Measurements from ENCODE around the gene SSH2.
A peak's percentile ranks its signal among the peaks of the same experiment; 100 is the strongest.

Gene SSH2

DNA sequence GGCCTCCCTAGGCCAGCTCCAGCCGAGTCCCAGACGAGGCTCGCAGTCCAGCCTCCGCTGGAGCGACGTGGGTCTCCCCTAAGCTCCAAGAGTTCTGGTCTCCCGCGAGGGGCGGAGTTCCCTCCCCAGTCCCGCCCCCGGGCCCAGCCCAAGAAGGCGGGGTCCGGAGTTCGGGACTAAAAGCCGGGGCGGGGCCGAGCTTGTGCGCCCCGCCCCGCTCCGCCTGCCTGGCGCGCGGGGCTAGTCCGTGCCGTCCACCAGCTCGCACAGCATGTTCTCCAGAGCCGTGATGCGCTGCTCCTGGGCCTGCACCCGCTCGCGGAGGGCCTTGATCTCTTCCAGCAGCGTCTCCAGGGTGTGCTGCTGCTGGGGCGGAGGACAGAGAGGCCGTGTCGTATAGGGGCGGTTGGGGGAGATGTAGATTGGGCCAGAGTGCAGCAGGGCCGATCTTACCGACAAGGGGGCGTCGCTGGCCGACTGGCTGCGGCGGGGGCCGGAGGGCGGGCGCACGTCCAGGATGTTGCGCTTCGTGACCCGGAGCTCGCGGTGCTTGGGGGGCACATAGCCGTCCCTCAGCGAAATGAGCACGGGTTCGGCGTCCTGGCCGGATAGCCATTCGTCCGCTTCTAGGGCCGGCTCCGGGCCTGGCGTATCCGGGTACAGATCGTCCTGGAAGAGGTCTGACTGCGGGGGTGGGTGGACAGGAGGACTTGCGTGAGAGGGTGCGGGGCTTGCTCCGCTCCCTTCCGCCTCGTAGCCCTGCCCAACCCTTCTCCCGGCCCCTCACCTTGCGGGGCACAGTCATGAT lies 314.3 kb downstream of the SSH2 start (continued):
- no peak for TF ChIP-seq GLIS1 (tag by site-specific recombination; IDR thresholded peaks at IDR 0.05)
- TF ChIP-seq ZNF175 (tag by site-specific recombination; IDR thresholded peaks at IDR 0.05): no peak
- TF ChIP-seq ZNF624 (tag by site-specific recombination; IDR thresholded peaks at IDR 0.05): no peak
- TF ChIP-seq, protein P1, sequence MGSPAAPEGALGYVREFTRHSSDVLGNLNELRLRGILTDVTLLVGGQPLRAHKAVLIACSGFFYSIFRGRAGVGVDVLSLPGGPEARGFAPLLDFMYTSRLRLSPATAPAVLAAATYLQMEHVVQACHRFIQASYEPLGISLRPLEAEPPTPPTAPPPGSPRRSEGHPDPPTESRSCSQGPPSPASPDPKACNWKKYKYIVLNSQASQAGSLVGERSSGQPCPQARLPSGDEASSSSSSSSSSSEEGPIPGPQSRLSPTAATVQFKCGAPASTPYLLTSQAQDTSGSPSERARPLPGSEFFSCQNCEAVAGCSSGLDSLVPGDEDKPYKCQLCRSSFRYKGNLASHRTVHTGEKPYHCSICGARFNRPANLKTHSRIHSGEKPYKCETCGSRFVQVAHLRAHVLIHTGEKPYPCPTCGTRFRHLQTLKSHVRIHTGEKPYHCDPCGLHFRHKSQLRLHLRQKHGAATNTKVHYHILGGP (tag by site-specific recombination; IDR thresholded peaks at IDR 0.05): no peak
- TF ChIP-seq ZNF645 (tag by site-specific recombination; IDR thresholded peaks at IDR 0.05): no peak
- TF ChIP-seq ZNF677 (tag by site-specific recombination; IDR thresholded peaks at IDR 0.05): no peak
- TF ChIP-seq SALL2 (tag by site-specific recombination; IDR thresholded peaks at IDR 0.05; ENCODE audit: borderline replicate concordance): no peak
- TF ChIP-seq PBX3 (CRISPR knock-in tag; IDR thresholded peaks at IDR 0.05): no peak
- peak; percentile 75 for TF ChIP-seq KLF8 (tag by site-specific recombination; IDR thresholded peaks at IDR 0.05)
- TF ChIP-seq ZBTB48 (tag by site-specific recombination; IDR thresholded peaks at IDR 0.05): no peak
- no peak for TF ChIP-seq ZEB2 (tag by site-specific recombination; IDR thresholded peaks at IDR 0.05)
- TF ChIP-seq ZNF549 (tag by site-specific recombination; IDR thresholded peaks at IDR 0.05): no peak
- TF ChIP-seq ZNF169 (tag by site-specific recombination; IDR thresholded peaks at IDR 0.05): no peak
- peak; percentile 92 for TF ChIP-seq KLF1 (tag by site-specific recombination; IDR thresholded peaks at IDR 0.05)

DNA sequence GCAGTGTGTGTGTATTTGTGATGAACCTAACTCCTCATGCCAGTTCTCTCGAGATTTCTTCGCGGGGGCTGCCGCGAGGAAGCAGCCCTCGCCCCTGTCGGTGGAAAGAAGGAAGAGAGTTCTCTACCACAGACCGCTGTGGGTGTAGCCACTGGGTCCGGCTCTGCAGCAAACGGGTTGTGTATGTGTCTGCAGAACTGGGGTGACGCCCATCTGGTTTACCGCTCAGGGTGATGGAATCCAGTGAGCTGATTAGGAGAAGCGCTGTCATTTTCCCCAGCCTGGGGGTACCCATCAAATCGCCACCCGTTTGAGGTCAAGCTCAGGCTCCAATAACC lies 315.0 kb downstream of the SSH2 start:
- Histone ChIP-seq H3K27ac (ENCODE audit: extremely low read depth, low read depth, low read length) (no peak overlapping the region), H3K9me3 (ENCODE audit: control insufficient read depth, insufficient read depth, low read depth, low read length) (no peaks in the 10 kb centered on the region), H3K4me1 (ENCODE audit: control insufficient read depth, insufficient read depth, low read length) (no peaks in the 10 kb centered on the region), H3K4me3 (ENCODE audit: low read depth, low read length) (no peak overlapping the region), H3K36me3 (ENCODE audit: control insufficient read depth in 2 of 2, insufficient read depth in 1 of 2, low read length in 2 of 2) (peaks cover 0 to 36% of the 10 kb centered on the region in 2 experiments; a peak in 1 of 3 replicates)
- ChIA-PET CTCF (interaction anchor here (1.0 to 1.4 kb wide), 3 partner anchors 10 to 23 kb away, joined by 3 to 5 read pairs (median 5); no protein-coding TSS in a partner anchor), POLR2A (interaction anchor here (0.8 kb wide), 1 partner anchor 40 kb away, joined by 3 read pairs; no protein-coding TSS in a partner anchor)
- TF ChIP-seq ZNF302 (tag by site-specific recombination; IDR thresholded peaks at IDR 0.05; ENCODE audit: low read depth) (no peak), ZNF311 (tag by site-specific recombination; IDR thresholded peaks at IDR 0.05; ENCODE audit: borderline replicate concordance) (no peak), ZNF785 (tag by site-specific recombination; IDR thresholded peaks at IDR 0.05) (no peak), GLI2 (tag by site-specific recombination; IDR thresholded peaks at IDR 0.05; ENCODE audit: borderline replicate concordance, low read depth) (no peak), MEIS1 (CRISPR knock-in tag; IDR thresholded peaks at IDR 0.05; ENCODE audit: borderline replicate concordance) (no peak), ZNF777 (tag by site-specific recombination; IDR thresholded peaks at IDR 0.05; ENCODE audit: borderline replicate concordance) (no peak), ZNF558 (tag by site-specific recombination; IDR thresholded peaks at IDR 0.05) (no peak)
- TF ChIP-seq, protein P1 (tag by site-specific recombination; IDR thresholded peaks at IDR 0.05): no peak

All from HEK293 (cell line).